Fibroblast of peridontal ligament (primary cell): Measurements from ENCODE around the gene PPEF2.

ENCODE experiments used
- DNase-seq: peaks from one replicate; pipeline ENCODE4 v3.0.0-alpha.2; 2010; ENCODE audit errors: extremely low read depth

PPEF2 gene

DNA sequence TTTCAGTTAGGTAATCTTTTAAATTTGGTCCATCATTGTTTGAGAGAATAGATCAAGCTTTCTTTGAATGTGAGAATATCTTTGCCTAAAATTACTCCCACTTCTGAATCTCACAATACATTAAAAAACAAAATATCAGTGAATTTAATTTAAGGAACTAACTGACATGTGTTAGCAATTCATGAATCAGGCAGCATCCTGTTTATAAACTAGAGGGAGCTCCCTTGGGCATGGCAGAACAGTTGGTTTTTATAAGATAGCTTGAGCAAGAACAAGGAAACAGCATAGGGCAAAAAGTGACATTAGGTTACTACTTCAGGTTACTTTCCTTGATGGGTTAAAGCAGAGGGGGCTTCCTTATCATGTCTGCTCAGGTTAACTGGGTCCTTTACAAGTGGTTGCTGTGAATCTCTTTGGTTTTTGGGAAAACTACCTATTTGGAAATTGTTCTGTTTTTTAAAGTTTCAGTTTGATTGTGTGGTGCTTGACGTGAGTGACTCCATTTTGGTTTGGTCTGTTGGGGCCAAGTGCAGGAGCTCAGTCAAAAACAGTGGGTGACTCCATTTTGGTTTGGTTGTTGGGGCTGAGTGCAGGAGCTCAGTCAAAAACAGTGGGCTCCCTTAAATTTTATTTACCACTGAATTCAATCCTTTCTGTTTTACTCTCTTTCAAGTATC lies 68.0 kb downstream of the PPEF2 start:
- peak; percentile 76 for DNase-seq

DNA sequence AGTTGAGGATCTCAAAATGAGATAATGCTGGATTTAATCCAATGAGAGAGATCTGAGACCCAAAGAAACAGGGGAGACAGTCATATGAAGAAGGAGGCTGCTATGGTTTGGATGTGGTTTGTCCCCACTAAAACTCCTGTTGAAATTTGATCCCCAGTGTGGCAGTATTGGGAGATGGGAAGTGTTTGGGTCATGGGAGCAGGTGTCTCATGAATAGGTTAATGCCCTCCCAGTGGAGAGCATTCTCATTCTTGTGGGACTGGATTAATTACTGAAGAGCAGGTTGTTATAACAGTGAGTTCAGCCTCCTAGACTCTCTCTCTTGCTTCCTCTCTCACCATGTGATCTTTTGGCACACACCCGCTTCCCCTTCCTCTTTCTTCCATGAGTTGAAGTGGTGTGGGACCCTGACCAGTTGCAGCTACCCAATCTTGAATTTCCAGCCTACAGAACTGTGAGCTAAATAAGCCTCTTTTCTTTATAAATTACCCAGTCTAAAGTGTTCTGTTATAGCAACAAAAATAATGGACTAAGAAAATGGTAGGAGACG lies 70.3 kb downstream of the PPEF2 start:
- DNase-seq, result no peak

DNA sequence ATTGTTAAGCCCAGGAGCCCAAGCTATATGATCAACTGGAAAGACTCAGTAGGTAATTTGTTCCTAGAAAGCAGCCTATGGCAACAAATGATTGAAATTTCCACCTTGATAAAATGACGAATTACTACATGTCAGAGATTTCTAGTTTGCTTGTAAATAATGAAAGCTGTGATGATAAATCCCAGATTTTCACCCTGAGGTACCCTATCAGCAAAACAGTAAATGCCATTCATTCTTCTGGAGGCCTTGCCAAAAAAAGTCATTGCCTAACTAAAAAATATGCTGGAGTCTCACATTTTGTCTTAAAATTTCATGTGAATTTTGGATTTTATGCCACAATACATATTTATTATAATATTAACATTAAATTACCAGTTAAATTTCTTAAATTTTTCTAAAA lies 71.3 kb downstream of the PPEF2 start:
- DNase-seq, result peak; percentile 49

DNA sequence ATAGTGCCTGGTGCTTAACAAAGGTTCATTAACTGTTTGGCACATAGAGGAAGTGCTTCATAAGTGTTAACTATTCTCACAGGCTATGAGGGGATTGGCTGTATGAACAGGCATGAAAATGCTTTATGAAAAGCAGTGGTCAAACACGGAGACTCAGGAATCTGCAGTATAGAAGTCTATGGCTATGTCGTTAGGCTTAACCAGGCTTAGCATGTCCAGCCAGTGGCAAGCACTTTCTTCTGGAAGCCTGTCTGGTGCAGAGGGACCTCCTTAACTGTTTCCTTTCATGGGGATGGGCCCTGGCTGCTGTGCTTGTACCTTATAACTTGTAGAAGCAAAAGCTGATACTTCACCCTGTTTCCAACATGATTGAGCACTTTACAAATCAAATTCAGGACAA lies 78.4 kb downstream of the PPEF2 start:
- no peak for DNase-seq

DNA sequence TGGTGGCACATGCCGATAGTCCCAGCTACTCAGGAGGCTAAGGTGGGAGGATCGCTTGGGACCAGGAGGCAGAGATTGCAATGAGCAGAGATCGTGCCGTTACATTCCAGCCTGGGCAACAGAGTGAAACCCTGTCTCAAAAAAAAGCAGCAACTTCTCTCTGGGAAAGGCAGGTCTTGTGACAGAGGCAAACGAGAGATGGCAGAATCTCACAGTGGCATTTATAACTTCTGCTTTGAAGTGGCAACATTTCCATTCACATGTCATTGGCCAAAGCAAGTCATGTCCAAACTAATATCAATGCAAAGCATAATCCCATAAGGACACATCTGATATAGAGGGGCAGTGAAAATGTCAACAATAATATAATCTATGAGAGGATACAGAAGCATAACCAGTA lies 79.8 kb downstream of the PPEF2 start:
- DNase-seq, result no peak

DNA sequence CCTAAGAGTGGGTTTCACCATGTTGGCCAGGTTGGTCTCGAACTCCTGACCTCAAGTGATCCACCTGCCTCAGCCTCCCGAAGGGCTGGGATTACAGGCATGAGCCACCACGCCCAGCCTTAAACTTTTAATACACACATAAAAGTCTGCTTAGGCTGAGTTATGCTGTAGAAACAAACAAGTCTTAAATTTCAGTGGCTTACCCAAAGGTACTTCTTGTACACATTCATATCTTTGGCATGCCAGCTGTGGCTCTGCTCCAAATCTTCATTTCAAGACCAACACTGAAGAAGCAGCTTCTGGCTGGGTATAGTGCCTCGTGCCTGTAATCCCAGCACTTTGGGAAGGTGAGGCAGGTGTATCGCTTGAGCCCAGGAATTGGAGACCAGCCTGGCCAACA lies 80.3 kb downstream of the PPEF2 start:
- peak; percentile 46 for DNase-seq

DNA sequence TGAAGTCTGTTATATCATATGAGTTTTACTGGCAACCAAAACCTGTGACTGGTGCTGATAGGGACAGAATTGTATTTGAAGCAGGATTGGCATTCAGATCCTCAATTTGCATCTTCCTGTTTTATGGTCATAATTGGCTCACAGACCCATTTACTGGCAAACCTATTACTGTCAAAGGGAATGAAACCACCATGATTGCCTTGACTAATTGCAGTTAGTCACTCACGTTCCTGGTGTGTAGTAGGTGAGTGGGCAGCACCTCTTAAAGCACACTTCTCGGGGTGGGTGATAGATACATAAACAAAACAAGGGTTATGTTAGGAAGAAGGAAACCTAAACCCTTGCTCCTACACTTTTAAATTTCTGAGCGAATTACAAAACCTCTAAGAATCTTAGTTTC lies 81.0 kb downstream of the PPEF2 start:
- no peak for DNase-seq

DNA sequence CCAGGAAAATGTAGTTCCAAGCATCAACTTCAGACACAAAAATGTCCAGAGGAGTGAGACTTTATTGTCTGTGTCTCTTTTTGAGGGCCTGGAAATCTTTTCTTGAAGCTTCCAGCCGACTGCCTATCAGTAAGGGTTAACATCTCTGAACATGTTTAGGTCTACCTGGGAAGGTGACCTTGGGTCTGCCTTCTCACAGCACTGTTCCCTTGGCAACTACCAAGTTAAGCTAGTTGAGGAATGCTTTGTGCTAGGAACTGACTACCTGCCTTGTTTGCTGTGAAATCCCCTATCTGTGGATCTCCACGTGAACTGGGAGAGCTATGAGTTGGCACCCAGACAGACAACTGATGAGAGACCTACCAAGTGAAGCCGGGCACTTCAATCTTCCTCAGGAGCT lies 81.6 kb downstream of the PPEF2 start:
- DNase-seq, result no peak

DNA sequence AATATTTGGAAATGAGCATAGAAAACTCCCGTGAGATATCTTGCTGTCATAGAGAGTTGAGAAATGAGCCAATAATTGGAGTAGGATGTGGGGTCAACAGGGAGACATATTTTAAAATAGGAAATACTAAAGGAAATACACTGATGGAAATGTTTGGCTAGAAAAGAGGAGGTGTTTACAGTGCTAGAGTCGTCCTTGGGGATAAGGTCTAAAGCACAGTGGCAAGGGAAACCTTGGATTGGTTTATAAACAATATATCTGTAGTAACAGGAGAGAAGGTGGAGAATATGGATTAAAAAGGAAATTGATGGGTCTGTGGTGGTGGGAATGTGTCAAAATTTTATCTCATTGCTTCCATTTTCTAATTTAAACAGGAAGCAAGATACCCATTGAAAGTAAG lies 82.1 kb downstream of the PPEF2 start:
- DNase-seq, result no peak

DNA sequence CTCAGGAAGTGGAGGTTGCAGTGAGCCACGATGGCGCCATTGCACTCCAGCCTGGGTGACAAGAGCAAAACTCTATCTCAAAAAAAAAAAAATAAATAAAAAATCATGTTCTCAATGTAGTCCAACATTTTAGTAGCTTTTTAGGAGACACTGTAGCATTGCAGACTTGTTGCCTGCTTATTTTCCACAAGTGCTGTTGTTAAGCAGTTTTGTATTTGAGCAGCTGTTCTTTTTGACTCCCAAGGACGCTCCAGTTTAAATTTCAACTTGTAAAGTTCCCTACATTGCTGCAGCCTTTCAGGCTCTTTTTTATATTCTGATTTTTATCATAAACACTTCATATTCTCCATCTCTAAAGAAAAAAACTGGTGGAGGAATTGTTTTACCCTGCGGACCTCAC lies 83.1 kb downstream of the PPEF2 start:
- DNase-seq, result no peak

DNA sequence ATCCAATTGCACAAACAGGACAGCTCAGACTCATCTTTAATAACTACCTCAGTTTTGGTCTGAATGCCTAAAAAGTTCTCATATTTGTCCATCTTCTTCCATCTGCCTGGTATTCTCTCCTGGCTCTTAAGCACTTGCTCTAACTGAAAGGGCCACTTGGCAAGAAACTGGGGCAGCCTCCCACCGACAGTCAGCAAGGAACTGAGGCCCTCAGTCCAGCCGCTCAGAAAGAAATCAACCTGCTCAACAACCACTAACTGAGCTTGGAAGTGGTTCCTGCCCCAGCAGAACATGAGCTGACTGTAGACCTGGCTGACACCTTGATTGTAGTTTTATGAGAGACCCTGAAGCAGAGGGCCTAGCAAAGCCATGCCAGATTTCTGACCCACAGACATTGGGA lies 84.4 kb downstream of the PPEF2 start:
- no peak for DNase-seq
